Panc1 (cell line): Measurements from ENCODE around the gene NAA38.

ENCODE experiments used
- REST ChIP-seq, 2 experiments: IDR thresholded peaks; 2 replicates each; pipeline ENCODE4 v1.6.1; 2011 to 2012; ENCODE audit warnings: low read depth in 2 of 2, control low read depth in 1 of 2, low read length in 1 of 2, mild to moderate bottlenecking in 1 of 2, moderate library complexity in 1 of 2; ENCODE audit not compliant: insufficient read depth in 1 of 2
- TF ChIP-seq, protein P1 (sequence below): fragments of 450-650 bp; IDR thresholded peaks from 2 replicates; pipeline ENCODE4 v1.5.1; 2017; ENCODE audit warnings: mild to moderate bottlenecking

- TF ChIP-seq, protein P1, sequence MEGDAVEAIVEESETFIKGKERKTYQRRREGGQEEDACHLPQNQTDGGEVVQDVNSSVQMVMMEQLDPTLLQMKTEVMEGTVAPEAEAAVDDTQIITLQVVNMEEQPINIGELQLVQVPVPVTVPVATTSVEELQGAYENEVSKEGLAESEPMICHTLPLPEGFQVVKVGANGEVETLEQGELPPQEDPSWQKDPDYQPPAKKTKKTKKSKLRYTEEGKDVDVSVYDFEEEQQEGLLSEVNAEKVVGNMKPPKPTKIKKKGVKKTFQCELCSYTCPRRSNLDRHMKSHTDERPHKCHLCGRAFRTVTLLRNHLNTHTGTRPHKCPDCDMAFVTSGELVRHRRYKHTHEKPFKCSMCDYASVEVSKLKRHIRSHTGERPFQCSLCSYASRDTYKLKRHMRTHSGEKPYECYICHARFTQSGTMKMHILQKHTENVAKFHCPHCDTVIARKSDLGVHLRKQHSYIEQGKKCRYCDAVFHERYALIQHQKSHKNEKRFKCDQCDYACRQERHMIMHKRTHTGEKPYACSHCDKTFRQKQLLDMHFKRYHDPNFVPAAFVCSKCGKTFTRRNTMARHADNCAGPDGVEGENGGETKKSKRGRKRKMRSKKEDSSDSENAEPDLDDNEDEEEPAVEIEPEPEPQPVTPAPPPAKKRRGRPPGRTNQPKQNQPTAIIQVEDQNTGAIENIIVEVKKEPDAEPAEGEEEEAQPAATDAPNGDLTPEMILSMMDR, result no peak
- no peak for TF ChIP-seq REST (IDR thresholded peaks at IDR 0.05; ENCODE audit: insufficient read depth in 1 of 2, low read depth in 2 of 2, low read length in 1 of 2)
These were observed 23.4 kb downstream of the NAA38 start, which contains the start of gene KDM6B for GRCh38 chr17:7833795-7834541.
